Spleen (tissue), 11 donors: ENCODE results near the gene SMCO4. TPM values are rescaled to one million over a fixed set of nuclear protein-coding genes. Genes with fewer than 3 reads are reported as not detected.

ENCODE experiments used
- DNase-seq: peaks from one replicate; pipeline ENCODE4 v3.0.0-alpha.2; 2020
- H3K27ac ChIP-seq, 8 donors: fragments of 200-600 bp; sonication (generic) in 7 of 8; 1 replicate in 4 of 8; 2 replicates in 4 of 8; pipeline versions ENCODE4 v1.5.0 to v1.8.0; 2016 to 2021; ENCODE audit warnings: inconsistent platforms in 4 of 8, mild to moderate bottlenecking in 4 of 8, moderate library complexity in 1 of 8
- H3K27me3 ChIP-seq, 7 donors: fragments of 200-600 bp; sonication (generic) in 6 of 7; replicated peaks in 1 of 7; 1 replicate in 4 of 7; 2 replicates in 3 of 7; pipeline versions ENCODE4 v1.5.0 to v1.8.0; 2016 to 2021; ENCODE audit warnings: inconsistent platforms in 3 of 7, mild to moderate bottlenecking in 1 of 7
- H3K36me3 ChIP-seq, 6 donors: fragments of 200-600 bp; sonication (generic) in 5 of 6; 1 replicate in 4 of 6; 2 replicates in 2 of 6; pipeline versions ENCODE4 v1.5.0 to v1.8.0; 2016 to 2021; ENCODE audit warnings: inconsistent platforms in 2 of 6
- H3K4me1 ChIP-seq, 6 donors: fragments of 200-600 bp; sonication (generic) in 5 of 6; 1 replicate in 3 of 6; 2 replicates in 3 of 6; pipeline versions ENCODE4 v1.5.0 to v1.8.0; 2016 to 2021; ENCODE audit warnings: inconsistent platforms in 3 of 6
- H3K4me3 ChIP-seq, 8 donors: fragments of 200-600 bp; sonication (generic) in 7 of 8; 1 replicate in 4 of 8; 2 replicates in 4 of 8; pipeline versions ENCODE4 v1.5.0 to v1.8.0; 2016 to 2021; ENCODE audit warnings: inconsistent platforms in 4 of 8, mild to moderate bottlenecking in 4 of 8, moderate library complexity in 2 of 8
- H3K9me3 ChIP-seq, 8 donors: fragments of 200-600 bp; sonication (generic) in 7 of 8; 1 replicate in 4 of 8; 2 replicates in 4 of 8; pipeline versions ENCODE4 v1.5.0 to v1.8.0; 2016 to 2021; ENCODE audit warnings: inconsistent platforms in 4 of 8
- POLR2A ChIP-seq, 3 donors: fragments of 450-650 bp; IDR thresholded peaks; one replicate each; pipeline ENCODE4 v1.5.1; 2017; ENCODE audit warnings: antibody characterized with exemption in 3 of 3, mild to moderate bottlenecking in 1 of 3
- POLR2AphosphoS5 ChIP-seq, 3 donors: sonication (generic); formaldehyde crosslinking; IDR thresholded peaks; one replicate each; pipeline ENCODE4 v1.5.1; 2017; ENCODE audit warnings: antibody characterized with exemption in 3 of 3
- WGBS, 5 donors: extraction: QIAGEN DNeasy Blood & Tissue Kit in 3 of 5; methylation state at CpG; one replicate each; pipeline versions ENCODE4 v1.1.5 to v1.1.7; 2013 to 2018; 5-methylcytosine and 5-hydroxymethylcytosine counted together
- intact Hi-C: fragments of 100-400 bp; cut with DNase I; formaldehyde crosslinking; loops from one replicate; pipeline ENCODE4 v1.15.0; 2023; ENCODE audit warnings: low total_unique reads
- polyA plus RNA-seq, 3 donors: library from polyadenylated mRNA; stranded (reverse); fragments of 200-250 nt; gene quantifications; one replicate each; pipeline ENCODE4 v1.2.1, GENCODE V29; 2013
- total RNA-seq, 7 donors: library from RNA; depleted of rRNA in 3 of 7; stranded (reverse); fragments of >200 nt in 3 of 7; fragmentation: NEBNext Ultra II Directional in 4 of 7; extraction: Animal tissue kit (Norgen Biotek cat#: 25700) in 4 of 7; gene quantifications; one replicate each; pipeline versions ENCODE4 v1.1.0 to v1.2.1, GENCODE V29; 2016 to 2021
- TF ChIP-seq, protein P1 (sequence below), 11 experiments: fragments of 200-600 bp in 7 of 11; fragments of 450-650 bp in 4 of 11; sonication (generic) in 4 of 11; IDR thresholded peaks in 8 of 11; conservative IDR thresholded peaks in 3 of 11; 1 replicate in 7 of 11; 2 replicates in 4 of 11; pipeline versions ENCODE4 v1.4.0 to v1.8.0; 2016 to 2021; ENCODE audit warnings: antibody characterized with exemption in 11 of 11, inconsistent platforms in 4 of 11, mild to moderate bottlenecking in 1 of 11
- donor health status: healthy with polysubstance abuse.
- donor health status: DM: no; HTN: no; CAD: no; lungs with moderate emphysema.
- donor health status: DM: no; HTN: no; CAD: no.
- donor health status: Bipolar disorder and iron deficiency.
- donor health status: healthy.
- donor health status: DM: no; HTN: no; CAD: no.
- donor health status: DM: yes; HTN: yes; CAD: no.

Gene SMCO4
- total and polyA plus RNA-seq, 10 donors = 21.8 to 74.1 (median 51.9) TPM

DNA sequence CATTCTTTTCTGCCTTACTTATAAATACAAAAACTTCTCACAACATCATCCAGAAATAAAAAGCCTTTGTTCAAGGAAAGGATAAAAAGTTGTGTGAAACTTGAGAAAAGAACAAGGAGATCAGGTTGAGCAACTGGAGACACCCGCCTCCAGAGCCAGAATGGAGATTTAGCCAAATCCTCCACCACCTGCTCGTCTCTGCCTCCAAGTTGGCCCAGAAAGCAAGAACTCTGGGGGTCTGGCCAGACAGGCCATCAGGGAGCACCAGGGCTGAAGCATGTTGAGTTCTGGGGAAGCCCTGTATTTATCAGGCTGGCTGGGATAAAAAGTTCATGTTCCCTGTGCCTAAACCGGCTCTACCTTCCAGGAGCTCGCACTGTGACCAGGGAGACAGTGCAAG lies 14.9 kb downstream of the SMCO4 start:
- Histone ChIP-seq H3K36me3 (no peaks in the 10 kb centered on the region), H3K4me3 (no peak overlapping the region), H3K27me3 (no peaks in the 10 kb centered on the region), H3K27ac (peak overlapping the region in 5 of 8 donors; percentile 60 to 85 (median 73)), H3K9me3 (no peaks in the 10 kb centered on the region), H3K4me1 (peaks cover 30 to 94% (median 67%) of the 10 kb centered on the region in 6 donors)
- 82 to 95% (median 93%) methylated on average over 4 of the region's 4 CpGs for WGBS, 5 donors
- no peak for DNase-seq
- intact Hi-C loops = no loop called here
- TF ChIP-seq POLR2A (IDR thresholded peaks at IDR 0.05) = no peak
- TF ChIP-seq, protein P1, sequence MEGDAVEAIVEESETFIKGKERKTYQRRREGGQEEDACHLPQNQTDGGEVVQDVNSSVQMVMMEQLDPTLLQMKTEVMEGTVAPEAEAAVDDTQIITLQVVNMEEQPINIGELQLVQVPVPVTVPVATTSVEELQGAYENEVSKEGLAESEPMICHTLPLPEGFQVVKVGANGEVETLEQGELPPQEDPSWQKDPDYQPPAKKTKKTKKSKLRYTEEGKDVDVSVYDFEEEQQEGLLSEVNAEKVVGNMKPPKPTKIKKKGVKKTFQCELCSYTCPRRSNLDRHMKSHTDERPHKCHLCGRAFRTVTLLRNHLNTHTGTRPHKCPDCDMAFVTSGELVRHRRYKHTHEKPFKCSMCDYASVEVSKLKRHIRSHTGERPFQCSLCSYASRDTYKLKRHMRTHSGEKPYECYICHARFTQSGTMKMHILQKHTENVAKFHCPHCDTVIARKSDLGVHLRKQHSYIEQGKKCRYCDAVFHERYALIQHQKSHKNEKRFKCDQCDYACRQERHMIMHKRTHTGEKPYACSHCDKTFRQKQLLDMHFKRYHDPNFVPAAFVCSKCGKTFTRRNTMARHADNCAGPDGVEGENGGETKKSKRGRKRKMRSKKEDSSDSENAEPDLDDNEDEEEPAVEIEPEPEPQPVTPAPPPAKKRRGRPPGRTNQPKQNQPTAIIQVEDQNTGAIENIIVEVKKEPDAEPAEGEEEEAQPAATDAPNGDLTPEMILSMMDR (IDR thresholded peaks at IDR 0.05 in 8 of 11, conservative IDR thresholded peaks at IDR 0.05 in 3 of 11) = no peak
- TF ChIP-seq POLR2AphosphoS5 (IDR thresholded peaks at IDR 0.05) = no peak

DNA sequence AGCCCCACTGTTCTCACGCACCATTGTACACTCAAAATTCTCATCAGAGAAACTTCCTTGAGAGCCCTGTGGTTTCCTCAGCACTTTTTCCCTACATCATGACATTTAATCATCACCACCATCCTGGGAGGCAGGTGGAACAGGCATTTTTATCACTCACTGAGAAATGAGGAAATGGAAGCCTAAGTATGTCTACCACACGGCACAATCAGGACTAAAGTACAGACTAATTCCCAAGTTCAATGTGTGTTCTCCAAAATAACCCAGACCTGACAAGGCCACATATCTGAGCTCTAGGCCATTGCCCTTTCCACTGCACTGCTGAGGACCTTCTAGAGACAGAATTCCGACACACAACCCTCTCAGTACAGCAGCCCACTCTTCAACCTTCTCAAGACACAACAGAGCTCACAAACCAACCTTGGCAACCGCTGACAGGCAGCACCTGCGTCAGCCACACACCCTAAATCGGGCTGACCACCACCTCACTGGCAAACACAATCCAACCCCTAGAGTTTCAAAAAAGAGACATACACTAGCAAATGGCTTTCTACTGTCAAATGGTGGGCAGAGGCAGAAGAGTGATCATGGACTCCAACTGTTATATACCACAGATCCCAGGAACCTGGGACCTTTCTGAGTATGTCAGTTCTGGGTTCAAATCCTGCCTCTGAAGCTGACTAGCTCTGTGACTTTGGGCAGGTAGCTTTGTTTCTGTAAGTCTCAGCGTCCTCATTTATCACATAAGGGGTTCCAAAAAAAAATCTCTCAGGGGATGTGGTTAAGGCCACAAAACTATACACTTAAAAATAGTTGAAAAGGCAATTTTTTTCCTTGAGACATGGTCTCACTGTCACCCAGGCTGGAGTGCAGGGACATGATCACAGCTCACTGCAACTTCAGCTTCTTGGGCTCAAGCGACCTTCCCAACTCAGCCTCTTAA lies 16.3 kb downstream of the SMCO4 start:
- Histone ChIP-seq H3K4me3 (no peak overlapping the region), H3K27ac (peak overlapping the region in 6 of 8 donors; percentile 10 to 85 (median 79)), H3K4me1 (peaks cover 30 to 99% (median 68%) of the 10 kb centered on the region in 6 donors), H3K9me3 (no peaks in the 10 kb centered on the region), H3K27me3 (no peaks in the 10 kb centered on the region), H3K36me3 (no peaks in the 10 kb centered on the region)
- no peak for TF ChIP-seq POLR2AphosphoS5 (IDR thresholded peaks at IDR 0.05)
- TF ChIP-seq POLR2A (IDR thresholded peaks at IDR 0.05) = no peak
- TF ChIP-seq, protein P1 (IDR thresholded peaks at IDR 0.05 in 8 of 11, conservative IDR thresholded peaks at IDR 0.05 in 3 of 11) = no peak
- intact Hi-C loops = no loop called here
- no peak for DNase-seq
- WGBS, 5 donors = 63 to 77% (median 68%) methylated on average over 8 of the region's 8 CpGs

DNA sequence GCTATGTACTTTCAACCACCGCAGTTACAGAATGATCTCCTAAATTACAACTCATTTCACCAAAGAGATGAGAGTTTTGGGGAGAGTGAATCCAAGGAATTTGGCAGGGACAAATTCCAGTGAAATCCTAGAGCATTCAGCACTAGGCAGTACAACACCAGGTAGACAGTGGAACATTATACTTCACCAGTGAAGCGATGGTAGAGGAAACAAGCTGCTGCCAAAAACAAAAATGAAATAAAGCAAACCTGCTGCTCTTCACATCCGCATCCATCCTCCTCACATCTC lies 16.9 kb downstream of the SMCO4 start:
- no peaks in the 10 kb centered on the region for H3K9me3 ChIP-seq
- H3K36me3 ChIP-seq = no peaks in the 10 kb centered on the region
- TF ChIP-seq, protein P1 (IDR thresholded peaks at IDR 0.05 in 8 of 11, conservative IDR thresholded peaks at IDR 0.05 in 3 of 11) = no peak
- TF ChIP-seq POLR2A (IDR thresholded peaks at IDR 0.05) (no peak), POLR2AphosphoS5 (IDR thresholded peaks at IDR 0.05) (no peak)
- H3K4me3 ChIP-seq = no peak overlapping the region
- intact Hi-C loops = no loop called here
- WGBS, 5 donors = 48 to 67% (median 53%) methylated on average over 3 of the region's 3 CpGs
- peak overlapping the region in 5 of 8 donors; percentile 10 to 85 (median 82) for H3K27ac ChIP-seq
- peaks cover 30 to 99% (median 68%) of the 10 kb centered on the region in 6 donors for H3K4me1 ChIP-seq
- no peaks in the 10 kb centered on the region for H3K27me3 ChIP-seq
- DNase-seq = no peak

DNA sequence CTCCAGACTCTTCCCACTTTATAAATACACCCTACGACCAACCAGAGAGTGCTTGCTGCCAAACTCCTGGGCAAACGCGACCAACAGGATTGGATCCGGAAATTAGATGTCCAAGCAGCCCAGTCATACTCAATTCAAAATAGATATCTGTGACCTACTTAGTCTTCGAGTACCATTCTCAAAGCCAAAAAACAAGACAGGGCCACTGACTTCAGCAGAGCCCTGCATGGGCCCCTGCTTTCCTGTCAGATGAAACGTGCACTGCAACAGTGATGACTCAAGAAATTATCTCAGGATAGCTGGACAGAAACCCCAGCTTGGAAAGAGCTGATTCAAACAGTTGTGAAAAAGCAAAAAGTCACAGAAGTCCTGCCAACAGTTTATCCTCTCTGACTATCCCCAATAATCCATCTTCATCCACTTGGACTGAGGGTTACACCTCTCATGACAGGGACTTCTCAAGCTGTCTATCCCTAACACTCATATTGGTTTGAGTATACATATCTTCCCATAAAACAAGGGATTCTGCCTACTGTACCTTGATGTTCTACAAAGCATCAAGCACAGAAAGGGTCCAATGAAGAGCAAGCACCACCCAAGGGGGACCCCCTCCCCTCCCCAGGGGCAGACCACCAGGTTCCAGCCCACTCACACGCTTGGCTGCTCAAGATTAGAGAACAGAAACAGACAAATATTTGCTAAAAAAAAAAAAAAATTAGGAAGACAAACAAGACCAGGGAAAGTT lies 17.4 kb downstream of the SMCO4 start:
- WGBS, 5 donors = 46 to 70% (median 50%) methylated on average over 7 of the region's 7 CpGs
- peaks cover 30 to 99% (median 71%) of the 10 kb centered on the region in 6 donors for H3K4me1 ChIP-seq

More for the DNA sequence above, 17.4 kb downstream of the SMCO4 start:
- Histone ChIP-seq H3K27me3 (no peaks in the 10 kb centered on the region), H3K36me3 (no peaks in the 10 kb centered on the region), H3K4me3 (no peak overlapping the region), H3K9me3 (no peaks in the 10 kb centered on the region), H3K27ac (peak overlapping the region in 5 of 8 donors; percentile 60 to 85 (median 82))
- no peak for DNase-seq
- intact Hi-C loops = no loop called here
- TF ChIP-seq POLR2AphosphoS5 (IDR thresholded peaks at IDR 0.05) (no peak), POLR2A (IDR thresholded peaks at IDR 0.05) (no peak)
